Panc1 (cell line): ENCODE results near the gene SNTG2.

Source experiments
- CTCF ChIP-seq: fragments of 450-650 bp; IDR thresholded peaks from 2 replicates; pipeline ENCODE4 v1.5.1; 2017; ENCODE audit warnings: mild to moderate bottlenecking
- POLR2AphosphoS5 ChIP-seq: IDR thresholded peaks from 2 replicates; pipeline ENCODE4 v1.6.1; 2012; ENCODE audit warnings: mild to moderate bottlenecking, low read depth, low read length, moderate library complexity
- REST ChIP-seq, 2 experiments: IDR thresholded peaks; 2 replicates each; pipeline ENCODE4 v1.6.1; 2011 to 2012; ENCODE audit warnings: low read depth in 2 of 2, control low read depth in 1 of 2, low read length in 1 of 2, mild to moderate bottlenecking in 1 of 2, moderate library complexity in 1 of 2; ENCODE audit not compliant: insufficient read depth in 1 of 2
- SIN3A ChIP-seq: IDR thresholded peaks from 2 replicates; pipeline ENCODE4 v1.6.1; 2012; ENCODE audit warnings: low read depth, mild to moderate bottlenecking, low read length, moderate library complexity, borderline replicate concordance; ENCODE audit not compliant: insufficient read depth
- TCF7L2 ChIP-seq: IDR thresholded peaks from 2 replicates; pipeline ENCODE4 v1.6.1; 2011; ENCODE audit warnings: mild to moderate bottlenecking, low read depth, low read length, inconsistent platforms

GRCh38 chr2:1187189-1187588 lies 236.5 kb downstream of the SNTG2 start:
- TF ChIP-seq CTCF (no peak), REST (IDR thresholded peaks at IDR 0.05; ENCODE audit: insufficient read depth in 1 of 2, low read depth in 2 of 2, low read length in 1 of 2) (no peak), POLR2AphosphoS5 (no peak), SIN3A (no peak), TCF7L2 (no peak)
